Activated T-cell treated with anti-CD3 and anti-CD28 coated beads, Interleukin-2, amount 50 U/mL, for 24 hours (primary cell): ENCODE results near the gene MATK.

Source experiments
- DNase-seq: peaks from one replicate; pipeline ENCODE4 v3.0.0-alpha.2; 2020
- H3K27ac Mint-ChIP-seq: 2 replicates; pipeline ENCODE4 v1.8.0; 2020; ENCODE audit warnings: mild to moderate bottlenecking, mixed read lengths
- H3K27me3 Mint-ChIP-seq: 2 replicates; pipeline ENCODE4 v1.8.0; 2020; ENCODE audit warnings: mixed read lengths
- H3K36me3 Mint-ChIP-seq: 2 replicates; pipeline ENCODE4 v1.8.0; 2020; ENCODE audit warnings: low read depth, mixed read lengths
- H3K4me1 Mint-ChIP-seq: 2 replicates; pipeline ENCODE4 v1.8.0; 2020; ENCODE audit warnings: low read depth, mixed read lengths
- H3K4me3 Mint-ChIP-seq: 2 replicates; pipeline ENCODE4 v1.8.0; 2020; ENCODE audit warnings: mild to moderate bottlenecking, moderate library complexity, mixed read lengths
- H3K9me3 Mint-ChIP-seq: 2 replicates; pipeline ENCODE4 v1.8.0; 2020; ENCODE audit warnings: mixed read lengths

Gene MATK

GRCh38 chr19:3785938-3786824 is at the start of gene MATK:
Gene MATK (minus strand): TSS chr19:3786381. CDS start chr19:3785135, 1,246 bp downstream.
- Mint-ChIP-seq H3K27ac (peak within 1 kb of the TSS; percentile 82), H3K27me3 (peaks cover 2% of the 10 kb centered on the region), H3K9me3 (peaks cover 13% of the 10 kb centered on the region), H3K36me3 (peaks cover 37% of the 10 kb centered on the region), H3K4me1 (peaks cover 19% of the 10 kb centered on the region), H3K4me3 (peak within 1 kb of the TSS; percentile 83)
- DNase-seq, result peak; percentile 71

- Mint-ChIP-seq H3K4me1 (peaks cover 7% of the 10 kb centered on the region), H3K27me3 (peaks cover 3% of the 10 kb centered on the region), H3K4me3 (no peak overlapping the region)
Observed at GRCh38 chr19:3835055-3835435, 48.9 kb upstream of the MATK start.

GRCh38 chr19:3834349-3835054 is 48.3 kb upstream of the MATK start:
- Mint-ChIP-seq H3K36me3 (no peaks in the 10 kb centered on the region), H3K27me3 (peaks cover 3% of the 10 kb centered on the region), H3K9me3 (peaks cover 12% of the 10 kb centered on the region), H3K4me3 (no peak overlapping the region), H3K27ac (no peak overlapping the region), H3K4me1 (peaks cover 7% of the 10 kb centered on the region)
- no peak for DNase-seq

More at GRCh38 chr19:3835055-3835435, 48.9 kb upstream of the MATK start:
- peaks cover 12% of the 10 kb centered on the region for H3K9me3 Mint-ChIP-seq
- H3K27ac Mint-ChIP-seq, result no peak overlapping the region
- DNase-seq, result no peak
- no peaks in the 10 kb centered on the region for H3K36me3 Mint-ChIP-seq

- no peak overlapping the region for H3K27ac Mint-ChIP-seq
- no peak overlapping the region for H3K4me3 Mint-ChIP-seq
- H3K27me3 Mint-ChIP-seq, result peaks cover 3% of the 10 kb centered on the region
- DNase-seq, result no peak
- H3K9me3 Mint-ChIP-seq, result peaks cover 12% of the 10 kb centered on the region
- peaks cover 7% of the 10 kb centered on the region for H3K4me1 Mint-ChIP-seq
- H3K36me3 Mint-ChIP-seq, result no peaks in the 10 kb centered on the region
Observed at GRCh38 chr19:3833578-3834348, 47.6 kb upstream of the MATK start.

- Mint-ChIP-seq H3K27me3 (peaks cover 3% of the 10 kb centered on the region), H3K4me3 (no peak overlapping the region), H3K4me1 (peaks cover 6% of the 10 kb centered on the region), H3K9me3 (peaks cover under 1% of the 10 kb centered on the region), H3K36me3 (no peaks in the 10 kb centered on the region), H3K27ac (no peak overlapping the region)
- DNase-seq, result no peak
Observed at GRCh38 chr19:3832001-3832400, 45.8 kb upstream of the MATK start.

GRCh38 chr19:3831601-3832000 is 45.4 kb upstream of the MATK start:
- Mint-ChIP-seq H3K4me3 (no peak overlapping the region), H3K4me1 (peaks cover 3% of the 10 kb centered on the region), H3K27me3 (peaks cover 3% of the 10 kb centered on the region), H3K9me3 (no peaks in the 10 kb centered on the region), H3K27ac (no peak overlapping the region), H3K36me3 (no peaks in the 10 kb centered on the region)
- no peak for DNase-seq

- DNase-seq, result no peak
- peaks cover 3% of the 10 kb centered on the region for H3K27me3 Mint-ChIP-seq
- H3K9me3 Mint-ChIP-seq, result no peaks in the 10 kb centered on the region
- H3K36me3 Mint-ChIP-seq, result no peaks in the 10 kb centered on the region
- no peak overlapping the region for H3K27ac Mint-ChIP-seq
- H3K4me3 Mint-ChIP-seq, result no peak overlapping the region
- H3K4me1 Mint-ChIP-seq, result peaks cover 3% of the 10 kb centered on the region
Observed at GRCh38 chr19:3830621-3831589, 44.7 kb upstream of the MATK start.

GRCh38 chr19:3827306-3827705 is 41.1 kb upstream of the MATK start:
- Mint-ChIP-seq H3K9me3 (no peaks in the 10 kb centered on the region), H3K27ac (no peak overlapping the region)
- no peak for DNase-seq

GRCh38 chr19:3826163-3826562 is 40.0 kb upstream of the MATK start:
- no peak overlapping the region for H3K27ac Mint-ChIP-seq
- H3K4me3 Mint-ChIP-seq, result no peak overlapping the region
- no peak for DNase-seq
- H3K36me3 Mint-ChIP-seq, result no peaks in the 10 kb centered on the region
- no peaks in the 10 kb centered on the region for H3K27me3 Mint-ChIP-seq
- H3K9me3 Mint-ChIP-seq, result no peaks in the 10 kb centered on the region
- H3K4me1 Mint-ChIP-seq, result peaks cover 13% of the 10 kb centered on the region

More at GRCh38 chr19:3827306-3827705, 41.1 kb upstream of the MATK start:
- Mint-ChIP-seq H3K27me3 (peaks cover 3% of the 10 kb centered on the region), H3K4me3 (no peak overlapping the region), H3K36me3 (no peaks in the 10 kb centered on the region), H3K4me1 (peaks cover 3% of the 10 kb centered on the region)

GRCh38 chr19:3825286-3825956 is 39.2 kb upstream of the MATK start:
- Mint-ChIP-seq H3K4me1 (peaks cover 15% of the 10 kb centered on the region), H3K36me3 (no peaks in the 10 kb centered on the region), H3K9me3 (no peaks in the 10 kb centered on the region), H3K27me3 (no peaks in the 10 kb centered on the region), H3K4me3 (no peak overlapping the region), H3K27ac (no peak overlapping the region)
- DNase-seq, result no peak

- Mint-ChIP-seq H3K27me3 (no peaks in the 10 kb centered on the region), H3K4me3 (no peak overlapping the region)
Observed at GRCh38 chr19:3823350-3823713, 37.2 kb upstream of the MATK start.

GRCh38 chr19:3822683-3823349 is 36.6 kb upstream of the MATK start:
- H3K27me3 Mint-ChIP-seq, result no peaks in the 10 kb centered on the region
- H3K36me3 Mint-ChIP-seq, result no peaks in the 10 kb centered on the region
- H3K4me3 Mint-ChIP-seq, result no peak overlapping the region
- H3K4me1 Mint-ChIP-seq, result peaks cover 27% of the 10 kb centered on the region
- H3K9me3 Mint-ChIP-seq, result no peaks in the 10 kb centered on the region
- no peak for DNase-seq
- H3K27ac Mint-ChIP-seq, result no peak overlapping the region

More at GRCh38 chr19:3823350-3823713, 37.2 kb upstream of the MATK start:
- Mint-ChIP-seq H3K4me1 (peaks cover 23% of the 10 kb centered on the region), H3K9me3 (no peaks in the 10 kb centered on the region), H3K27ac (no peak overlapping the region), H3K36me3 (no peaks in the 10 kb centered on the region)
- no peak for DNase-seq

- DNase-seq, result peak; percentile 98
- Mint-ChIP-seq H3K27me3 (no peaks in the 10 kb centered on the region), H3K4me1 (peaks cover 31% of the 10 kb centered on the region), H3K27ac (peak overlapping the region; percentile 75), H3K9me3 (no peaks in the 10 kb centered on the region), H3K36me3 (no peaks in the 10 kb centered on the region), H3K4me3 (no peak overlapping the region)
Observed at GRCh38 chr19:3821857-3822364, 35.7 kb upstream of the MATK start.
